Liver (tissue), 9 donors: ENCODE data around the gene MDM2. TPM values are rescaled to one million over a fixed set of nuclear protein-coding genes. Genes with fewer than 3 reads are reported as not detected.

Experiments used
- DNase-seq: peaks from one replicate; pipeline ENCODE4 v3.0.0-alpha.2; 2017; ENCODE audit warnings: low spot score
- H3K27ac ChIP-seq, 2 donors: one replicate each; pipeline ENCODE4 v1.7.0; 2013; ENCODE audit warnings: inconsistent platforms in 2 of 2, low read length in 2 of 2, control low read depth in 1 of 2, low read depth in 1 of 2, mild to moderate bottlenecking in 1 of 2
- H3K27me3 ChIP-seq, 4 donors: one replicate each; pipeline versions ENCODE4 v1.6.1 to v1.7.0; 2013; ENCODE audit warnings: low read length in 3 of 4, inconsistent platforms in 1 of 4, mild to moderate bottlenecking in 1 of 4, moderate library complexity in 1 of 4; ENCODE audit not compliant: control insufficient read depth in 4 of 4, insufficient read depth in 4 of 4
- H3K36me3 ChIP-seq, 4 donors: one replicate each; pipeline versions ENCODE4 v1.6.1 to v1.7.0; 2013; ENCODE audit warnings: low read length in 3 of 4, mild to moderate bottlenecking in 3 of 4, low read depth in 1 of 4, moderate library complexity in 1 of 4; ENCODE audit not compliant: control insufficient read depth in 4 of 4, insufficient read depth in 3 of 4
- H3K4me1 ChIP-seq, 4 donors: one replicate each; pipeline versions ENCODE4 v1.6.1 to v1.7.0; 2013; ENCODE audit warnings: low read length in 3 of 4, mild to moderate bottlenecking in 3 of 4, moderate library complexity in 1 of 4; ENCODE audit not compliant: control insufficient read depth in 4 of 4, insufficient read depth in 4 of 4
- H3K4me3 ChIP-seq, 3 donors: one replicate each; pipeline versions ENCODE4 v1.6.1 to v1.7.0; 2013; ENCODE audit warnings: low read length in 3 of 3, control low read depth in 1 of 3, low read depth in 1 of 3, mild to moderate bottlenecking in 1 of 3
- H3K9ac ChIP-seq, 2 donors: one replicate each; pipeline ENCODE4 v1.7.0; 2013; ENCODE audit warnings: low read length in 2 of 2, mild to moderate bottlenecking in 2 of 2, moderate library complexity in 2 of 2, control low read depth in 1 of 2, low read depth in 1 of 2
- H3K9me3 ChIP-seq, 4 donors: one replicate each; pipeline versions ENCODE4 v1.6.1 to v1.7.0; 2013; ENCODE audit warnings: low read length in 3 of 4; ENCODE audit not compliant: control insufficient read depth in 4 of 4
- EGR1 ChIP-seq, 2 donors: IDR thresholded peaks; 2 replicates each; pipeline ENCODE4 v1.6.1; 2016 to 2018; ENCODE audit warnings: antibody characterized with exemption in 2 of 2, low read depth in 2 of 2
- FOXA1 ChIP-seq: IDR thresholded peaks from 2 replicates; pipeline ENCODE4 v1.6.1; 2016; ENCODE audit warnings: antibody characterized with exemption
- FOXA2 ChIP-seq: IDR thresholded peaks from 2 replicates; pipeline ENCODE4 v1.6.1; 2016; ENCODE audit warnings: antibody characterized with exemption
- GABPA ChIP-seq, 2 donors: IDR thresholded peaks in 1 of 2; conservative IDR thresholded peaks in 1 of 2; 2 replicates each; pipeline ENCODE4 v1.6.1; 2016; ENCODE audit warnings: antibody characterized with exemption in 2 of 2, mild to moderate bottlenecking in 1 of 2, moderate library complexity in 1 of 2
- HNF4A ChIP-seq, 2 donors: conservative IDR thresholded peaks; 2 replicates each; pipeline ENCODE4 v1.6.1; 2016; ENCODE audit warnings: antibody characterized with exemption in 2 of 2, mild to moderate bottlenecking in 2 of 2
- HNF4G ChIP-seq: IDR thresholded peaks from 2 replicates; pipeline ENCODE4 v1.6.1; 2016; ENCODE audit warnings: antibody characterized with exemption
- JUND ChIP-seq, 2 donors: IDR thresholded peaks; 2 replicates each; pipeline ENCODE4 v1.6.1; 2016; ENCODE audit warnings: antibody characterized with exemption in 2 of 2
- NR2F2 ChIP-seq: IDR thresholded peaks from 2 replicates; pipeline ENCODE4 v1.6.1; 2016; ENCODE audit warnings: antibody characterized with exemption
- RAD21 ChIP-seq, 2 donors: IDR thresholded peaks; 2 replicates each; pipeline ENCODE4 v1.6.1; 2016; ENCODE audit warnings: antibody characterized with exemption in 2 of 2, mild to moderate bottlenecking in 2 of 2
- RXRA ChIP-seq, 2 donors: IDR thresholded peaks; 2 replicates each; pipeline ENCODE4 v1.6.1; 2017 to 2018; ENCODE audit warnings: antibody characterized with exemption in 2 of 2, mild to moderate bottlenecking in 1 of 2
- YY1 ChIP-seq: IDR thresholded peaks from 2 replicates; pipeline ENCODE4 v1.6.1; 2016; ENCODE audit warnings: antibody characterized with exemption, mild to moderate bottlenecking
- WGBS: extraction: QIAGEN DNeasy Blood & Tissue Kit; methylation state at CpG from one replicate; pipeline ENCODE4 v1.1.7; 2013; 5-methylcytosine and 5-hydroxymethylcytosine counted together
- polyA plus RNA-seq, 2 donors: library from polyadenylated mRNA; stranded (reverse) in 1 of 2; unstranded in 1 of 2; fragments of 200-250 nt in 1 of 2; fragments of >200 nt in 1 of 2; fragmentation: Nextera tagmentation in 1 of 2; extraction: Ambion mirVana in 1 of 2; gene quantifications; one replicate each; pipeline versions ENCODE4 v1.2.1 to v1.2.3, GENCODE V29; 2013 to 2015
- total RNA-seq, 2 donors: library from RNA; depleted of rRNA; stranded (reverse); fragments of >200 nt; gene quantifications; one replicate each; pipeline ENCODE4 v1.2.3, GENCODE V29; 2014
- TF ChIP-seq, protein P1 (sequence below): fragments of 150-350 bp; IDR thresholded peaks from 2 replicates; pipeline ENCODE4 v1.5.1; 2017; ENCODE audit warnings: improper control_type of control experiment, low read depth, low read length; ENCODE audit not compliant: missing input control
- TF ChIP-seq, protein P2 (sequence below): IDR thresholded peaks from 2 replicates; pipeline ENCODE4 v1.6.1; 2016; ENCODE audit warnings: antibody characterized with exemption
- TF ChIP-seq, protein P3 (sequence below): IDR thresholded peaks from 2 replicates; pipeline ENCODE4 v1.6.1; 2016; ENCODE audit warnings: antibody characterized with exemption, mild to moderate bottlenecking
- donor health status: healthy.
- donor health status: healthy.
- donor health status: healthy.
- donor health status: healthy.
- donor health status: healthy.

MDM2 gene
- total and polyA plus RNA-seq, 4 donors: 10.1 to 69.4 (median 36.9) TPM

DNA sequence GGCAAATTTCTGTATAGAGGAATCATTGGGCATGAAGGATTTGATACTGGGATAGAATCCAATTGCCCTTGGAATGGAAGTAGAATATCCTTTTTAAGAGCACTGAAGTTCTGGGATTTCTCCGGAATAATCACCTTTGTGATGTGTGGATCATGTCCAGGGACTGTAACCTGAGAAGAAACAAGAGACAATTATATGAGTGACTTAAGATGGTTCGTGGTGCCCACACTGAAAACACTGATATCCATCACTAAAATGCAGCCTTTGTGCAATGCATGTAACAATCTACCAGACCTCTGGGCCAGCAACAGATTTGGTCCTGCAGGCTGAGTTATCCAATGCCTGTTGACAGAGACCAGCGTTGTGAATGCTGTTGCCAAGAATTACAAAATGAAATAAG, 48.5 kb downstream of the MDM2 start (continued):
- TF ChIP-seq, protein P1, sequence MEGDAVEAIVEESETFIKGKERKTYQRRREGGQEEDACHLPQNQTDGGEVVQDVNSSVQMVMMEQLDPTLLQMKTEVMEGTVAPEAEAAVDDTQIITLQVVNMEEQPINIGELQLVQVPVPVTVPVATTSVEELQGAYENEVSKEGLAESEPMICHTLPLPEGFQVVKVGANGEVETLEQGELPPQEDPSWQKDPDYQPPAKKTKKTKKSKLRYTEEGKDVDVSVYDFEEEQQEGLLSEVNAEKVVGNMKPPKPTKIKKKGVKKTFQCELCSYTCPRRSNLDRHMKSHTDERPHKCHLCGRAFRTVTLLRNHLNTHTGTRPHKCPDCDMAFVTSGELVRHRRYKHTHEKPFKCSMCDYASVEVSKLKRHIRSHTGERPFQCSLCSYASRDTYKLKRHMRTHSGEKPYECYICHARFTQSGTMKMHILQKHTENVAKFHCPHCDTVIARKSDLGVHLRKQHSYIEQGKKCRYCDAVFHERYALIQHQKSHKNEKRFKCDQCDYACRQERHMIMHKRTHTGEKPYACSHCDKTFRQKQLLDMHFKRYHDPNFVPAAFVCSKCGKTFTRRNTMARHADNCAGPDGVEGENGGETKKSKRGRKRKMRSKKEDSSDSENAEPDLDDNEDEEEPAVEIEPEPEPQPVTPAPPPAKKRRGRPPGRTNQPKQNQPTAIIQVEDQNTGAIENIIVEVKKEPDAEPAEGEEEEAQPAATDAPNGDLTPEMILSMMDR: no peak

DNA sequence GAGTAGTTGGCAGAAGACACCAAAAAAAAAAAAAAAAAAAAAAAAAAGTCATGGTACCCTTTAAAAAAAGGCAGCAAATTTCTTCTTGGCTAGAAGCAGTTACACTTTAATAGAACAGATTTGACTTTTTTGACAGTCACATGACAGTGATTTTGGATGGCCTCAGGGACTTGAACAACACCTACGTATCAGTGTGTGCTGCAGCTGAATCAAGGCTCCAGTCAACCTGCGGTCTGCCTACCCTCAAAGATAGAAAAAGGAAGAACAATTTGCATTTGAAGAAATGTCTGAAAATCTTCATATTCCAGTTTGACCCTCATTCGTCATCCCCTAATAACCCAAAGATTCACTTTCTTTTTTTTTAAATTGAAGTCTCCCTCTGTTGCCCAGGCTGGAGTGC, 53.9 kb downstream of the MDM2 start:
- Histone ChIP-seq H3K9ac (no peak overlapping the region), H3K4me1 (no peaks in the 10 kb centered on the region), H3K4me3 (no peak overlapping the region), H3K36me3 (peaks cover 0 to 12% (median under 1%) of the 10 kb centered on the region in 4 donors), H3K9me3 (no peaks in the 10 kb centered on the region), H3K27ac (no peak overlapping the region), H3K27me3 (no peaks in the 10 kb centered on the region)
- no peak for TF ChIP-seq NR2F2
- TF ChIP-seq HNF4G: no peak
- TF ChIP-seq, protein P2, sequence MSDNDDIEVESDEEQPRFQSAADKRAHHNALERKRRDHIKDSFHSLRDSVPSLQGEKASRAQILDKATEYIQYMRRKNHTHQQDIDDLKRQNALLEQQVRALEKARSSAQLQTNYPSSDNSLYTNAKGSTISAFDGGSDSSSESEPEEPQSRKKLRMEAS: no peak
- no peak for TF ChIP-seq YY1
- no peak for TF ChIP-seq RXRA (IDR thresholded peaks at IDR 0.05)
- no peak for TF ChIP-seq HNF4A (conservative IDR thresholded peaks at IDR 0.05)
- TF ChIP-seq FOXA2: no peak
- no peak for TF ChIP-seq RAD21 (IDR thresholded peaks at IDR 0.05)
- TF ChIP-seq EGR1 (IDR thresholded peaks at IDR 0.05; ENCODE audit: low read depth in 2 of 2): no peak
- TF ChIP-seq, protein P3, sequence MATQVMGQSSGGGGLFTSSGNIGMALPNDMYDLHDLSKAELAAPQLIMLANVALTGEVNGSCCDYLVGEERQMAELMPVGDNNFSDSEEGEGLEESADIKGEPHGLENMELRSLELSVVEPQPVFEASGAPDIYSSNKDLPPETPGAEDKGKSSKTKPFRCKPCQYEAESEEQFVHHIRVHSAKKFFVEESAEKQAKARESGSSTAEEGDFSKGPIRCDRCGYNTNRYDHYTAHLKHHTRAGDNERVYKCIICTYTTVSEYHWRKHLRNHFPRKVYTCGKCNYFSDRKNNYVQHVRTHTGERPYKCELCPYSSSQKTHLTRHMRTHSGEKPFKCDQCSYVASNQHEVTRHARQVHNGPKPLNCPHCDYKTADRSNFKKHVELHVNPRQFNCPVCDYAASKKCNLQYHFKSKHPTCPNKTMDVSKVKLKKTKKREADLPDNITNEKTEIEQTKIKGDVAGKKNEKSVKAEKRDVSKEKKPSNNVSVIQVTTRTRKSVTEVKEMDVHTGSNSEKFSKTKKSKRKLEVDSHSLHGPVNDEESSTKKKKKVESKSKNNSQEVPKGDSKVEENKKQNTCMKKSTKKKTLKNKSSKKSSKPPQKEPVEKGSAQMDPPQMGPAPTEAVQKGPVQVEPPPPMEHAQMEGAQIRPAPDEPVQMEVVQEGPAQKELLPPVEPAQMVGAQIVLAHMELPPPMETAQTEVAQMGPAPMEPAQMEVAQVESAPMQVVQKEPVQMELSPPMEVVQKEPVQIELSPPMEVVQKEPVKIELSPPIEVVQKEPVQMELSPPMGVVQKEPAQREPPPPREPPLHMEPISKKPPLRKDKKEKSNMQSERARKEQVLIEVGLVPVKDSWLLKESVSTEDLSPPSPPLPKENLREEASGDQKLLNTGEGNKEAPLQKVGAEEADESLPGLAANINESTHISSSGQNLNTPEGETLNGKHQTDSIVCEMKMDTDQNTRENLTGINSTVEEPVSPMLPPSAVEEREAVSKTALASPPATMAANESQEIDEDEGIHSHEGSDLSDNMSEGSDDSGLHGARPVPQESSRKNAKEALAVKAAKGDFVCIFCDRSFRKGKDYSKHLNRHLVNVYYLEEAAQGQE: no peak
- TF ChIP-seq, protein P1: no peak
- no peak for TF ChIP-seq FOXA1
- TF ChIP-seq GABPA (IDR thresholded peaks at IDR 0.05 in 1 of 2, conservative IDR thresholded peaks at IDR 0.05 in 1 of 2): no peak
- TF ChIP-seq JUND (IDR thresholded peaks at IDR 0.05): no peak
- no peak for DNase-seq
- WGBS: 98% methylated on average over 3 of the region's 3 CpGs
